Type B pancreatic cell (in vitro differentiated cells): ENCODE data around the gene TSPAN1. TPM values are rescaled to one million over a fixed set of nuclear protein-coding genes. Genes with fewer than 3 reads are reported as not detected.

ENCODE experiments used
- DNase-seq: peaks from one replicate; pipeline ENCODE4 v3.0.0; 2021; ENCODE audit warnings: mixed read lengths; ENCODE audit not compliant: unreplicated experiment; ENCODE audit errors: extremely low spot score
- H3K27ac Mint-ChIP-seq: 2 replicates; pipeline ENCODE4 v1.8.0; 2021; ENCODE audit warnings: mild to moderate bottlenecking, mixed read lengths
- H3K27me3 Mint-ChIP-seq: 2 replicates; pipeline ENCODE4 v1.8.0; 2021; ENCODE audit warnings: mixed read lengths
- H3K36me3 Mint-ChIP-seq: 2 replicates; pipeline ENCODE4 v1.8.0; 2021; ENCODE audit warnings: mixed read lengths
- H3K4me1 Mint-ChIP-seq: one replicate; pipeline ENCODE4 v1.8.0; 2021; ENCODE audit warnings: mixed read lengths; ENCODE audit not compliant: unreplicated experiment
- H3K4me3 Mint-ChIP-seq: 2 replicates; pipeline ENCODE4 v1.8.0; 2021; ENCODE audit warnings: mild to moderate bottlenecking, mixed read lengths
- H3K9me3 Mint-ChIP-seq: 2 replicates; pipeline ENCODE4 v1.8.0; 2021; ENCODE audit warnings: mixed read lengths
- total RNA-seq: library from RNA; stranded (reverse); gene quantifications from 2 replicates; pipeline ENCODE4 v1.2.1, GENCODE V29; 2021; ENCODE audit warnings: low replicate concordance
- TF ChIP-seq, protein P1 (sequence below): fragments of 200-600 bp; sonication (generic); conservative IDR thresholded peaks from 2 replicates; pipeline ENCODE4 v1.5.0; 2021; ENCODE audit warnings: antibody characterized with exemption, mild to moderate bottlenecking

Gene TSPAN1
- total RNA-seq, 1 donor from 2014 or later: 27.6 TPM

DNA sequence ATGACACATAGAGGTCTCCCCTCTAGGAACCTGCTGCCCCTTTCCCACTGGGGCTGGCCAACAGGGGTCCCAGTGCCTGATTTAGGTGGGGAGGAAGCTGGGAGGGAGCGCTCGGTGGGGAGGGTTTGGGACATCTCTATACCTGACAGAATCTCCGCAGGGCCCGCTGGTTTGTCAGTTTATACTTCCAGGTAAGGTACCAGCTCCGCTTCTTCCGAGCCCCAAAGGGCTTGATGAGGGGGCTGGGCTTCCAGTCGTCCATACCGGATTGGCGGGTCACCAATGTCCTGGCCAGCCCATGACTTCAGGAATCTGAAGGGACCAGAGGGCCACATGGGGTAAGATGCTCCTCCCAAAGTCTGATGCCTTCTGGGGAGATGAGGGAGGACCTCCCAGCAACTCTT is 22.7 kb downstream of the TSPAN1 start:
- Mint-ChIP-seq H3K4me1 (peaks cover 5% of the 10 kb centered on the region), H3K27me3 (no peaks in the 10 kb centered on the region), H3K4me3 (peak overlapping the region; percentile 87), H3K9me3 (no peaks in the 10 kb centered on the region), H3K36me3 (peaks cover 7% of the 10 kb centered on the region), H3K27ac (no peak overlapping the region)
- no peak for DNase-seq
- TF ChIP-seq, protein P1, sequence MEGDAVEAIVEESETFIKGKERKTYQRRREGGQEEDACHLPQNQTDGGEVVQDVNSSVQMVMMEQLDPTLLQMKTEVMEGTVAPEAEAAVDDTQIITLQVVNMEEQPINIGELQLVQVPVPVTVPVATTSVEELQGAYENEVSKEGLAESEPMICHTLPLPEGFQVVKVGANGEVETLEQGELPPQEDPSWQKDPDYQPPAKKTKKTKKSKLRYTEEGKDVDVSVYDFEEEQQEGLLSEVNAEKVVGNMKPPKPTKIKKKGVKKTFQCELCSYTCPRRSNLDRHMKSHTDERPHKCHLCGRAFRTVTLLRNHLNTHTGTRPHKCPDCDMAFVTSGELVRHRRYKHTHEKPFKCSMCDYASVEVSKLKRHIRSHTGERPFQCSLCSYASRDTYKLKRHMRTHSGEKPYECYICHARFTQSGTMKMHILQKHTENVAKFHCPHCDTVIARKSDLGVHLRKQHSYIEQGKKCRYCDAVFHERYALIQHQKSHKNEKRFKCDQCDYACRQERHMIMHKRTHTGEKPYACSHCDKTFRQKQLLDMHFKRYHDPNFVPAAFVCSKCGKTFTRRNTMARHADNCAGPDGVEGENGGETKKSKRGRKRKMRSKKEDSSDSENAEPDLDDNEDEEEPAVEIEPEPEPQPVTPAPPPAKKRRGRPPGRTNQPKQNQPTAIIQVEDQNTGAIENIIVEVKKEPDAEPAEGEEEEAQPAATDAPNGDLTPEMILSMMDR: no peak

DNA sequence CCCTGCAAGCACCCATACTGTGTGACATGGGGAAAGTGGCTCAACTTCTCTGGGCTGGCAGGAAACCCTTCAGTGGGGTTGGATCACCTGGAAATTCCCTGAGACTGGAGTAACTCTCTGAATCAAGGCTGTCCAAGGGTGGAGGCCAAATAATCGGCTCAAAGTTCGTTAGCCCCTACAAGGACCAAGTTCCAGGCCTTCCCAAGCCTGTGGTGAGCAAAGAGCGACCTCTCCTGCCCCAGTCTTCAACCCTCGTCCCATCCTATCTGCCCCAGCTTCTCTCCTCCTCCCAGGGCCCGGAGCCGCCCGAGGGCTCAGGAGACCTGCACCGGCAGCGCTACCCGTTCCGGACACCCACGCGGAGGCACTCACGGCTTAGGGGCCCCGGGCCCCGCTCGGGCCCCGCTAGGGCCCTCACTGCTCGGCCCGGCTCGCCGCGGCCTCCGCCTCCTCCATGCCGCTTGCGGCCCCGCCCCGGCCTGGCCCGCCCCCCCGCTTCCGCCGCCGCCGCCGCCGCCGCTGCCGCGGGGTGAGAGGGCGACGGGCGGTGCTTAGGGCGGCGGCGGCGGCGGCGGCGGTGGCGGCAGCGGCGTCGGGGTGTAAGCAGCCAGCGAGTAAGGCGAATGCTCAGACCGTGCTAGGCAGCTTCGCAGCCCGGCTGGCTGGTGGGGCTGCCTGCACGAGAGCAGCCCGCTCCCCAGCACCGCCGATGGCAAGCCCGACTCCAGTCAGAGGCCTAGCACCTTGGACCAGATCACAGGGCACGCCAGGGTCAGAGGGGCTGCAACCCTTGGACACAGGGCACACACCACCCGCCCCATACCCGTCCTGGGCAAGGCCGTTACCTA is 23.3 kb downstream of the TSPAN1 start, which contains the start of gene POMGNT1:
Gene POMGNT1 (minus strand): TSS at position 471 of the 848 bp plus-strand sequence. CDS start 613 bp downstream, outside the sequence.
- peak; percentile 80 for DNase-seq
- peak within 1 kb of the TSS; percentile 87 for H3K4me3 Mint-ChIP-seq
- no peaks in the 10 kb centered on the region for H3K27me3 Mint-ChIP-seq
- no peaks in the 10 kb centered on the region for H3K9me3 Mint-ChIP-seq
- H3K4me1 Mint-ChIP-seq: peaks cover 11% of the 10 kb centered on the region
- TF ChIP-seq, protein P1: no peak
- H3K27ac Mint-ChIP-seq: peak within 1 kb of the TSS; percentile 68
- H3K36me3 Mint-ChIP-seq: peaks cover 7% of the 10 kb centered on the region

DNA sequence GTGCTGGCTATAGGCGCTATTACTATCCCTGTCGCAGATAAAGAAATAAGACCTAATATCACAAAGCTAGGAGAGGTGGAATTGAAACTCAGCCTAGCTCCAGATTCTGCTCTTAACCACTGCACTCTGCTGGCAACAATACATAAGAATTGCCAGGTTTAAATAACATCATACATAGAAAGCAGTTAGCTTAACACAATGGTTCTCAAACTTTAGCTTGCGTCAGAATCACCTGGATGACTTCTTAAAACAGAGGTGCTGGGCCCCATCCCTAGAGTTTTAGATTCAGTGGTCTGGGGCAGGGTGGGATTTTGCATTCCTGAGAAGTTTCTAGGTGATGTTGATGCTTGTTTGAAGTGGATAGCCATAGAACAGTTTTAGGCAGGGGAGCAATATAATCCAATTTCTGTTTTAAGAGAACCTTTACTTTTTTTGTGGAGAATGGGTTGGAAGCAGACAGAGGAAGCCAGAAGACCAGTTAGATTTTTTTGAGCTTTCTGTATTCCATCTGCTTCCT is 24.4 kb downstream of the TSPAN1 start:
- Mint-ChIP-seq H3K9me3 (no peaks in the 10 kb centered on the region), H3K4me1 (peaks cover 19% of the 10 kb centered on the region), H3K36me3 (peaks cover 7% of the 10 kb centered on the region), H3K27me3 (peaks cover 7% of the 10 kb centered on the region), H3K27ac (peak overlapping the region; percentile 68), H3K4me3 (peak overlapping the region; percentile 87)
- TF ChIP-seq, protein P1: no peak
- no peak for DNase-seq

DNA sequence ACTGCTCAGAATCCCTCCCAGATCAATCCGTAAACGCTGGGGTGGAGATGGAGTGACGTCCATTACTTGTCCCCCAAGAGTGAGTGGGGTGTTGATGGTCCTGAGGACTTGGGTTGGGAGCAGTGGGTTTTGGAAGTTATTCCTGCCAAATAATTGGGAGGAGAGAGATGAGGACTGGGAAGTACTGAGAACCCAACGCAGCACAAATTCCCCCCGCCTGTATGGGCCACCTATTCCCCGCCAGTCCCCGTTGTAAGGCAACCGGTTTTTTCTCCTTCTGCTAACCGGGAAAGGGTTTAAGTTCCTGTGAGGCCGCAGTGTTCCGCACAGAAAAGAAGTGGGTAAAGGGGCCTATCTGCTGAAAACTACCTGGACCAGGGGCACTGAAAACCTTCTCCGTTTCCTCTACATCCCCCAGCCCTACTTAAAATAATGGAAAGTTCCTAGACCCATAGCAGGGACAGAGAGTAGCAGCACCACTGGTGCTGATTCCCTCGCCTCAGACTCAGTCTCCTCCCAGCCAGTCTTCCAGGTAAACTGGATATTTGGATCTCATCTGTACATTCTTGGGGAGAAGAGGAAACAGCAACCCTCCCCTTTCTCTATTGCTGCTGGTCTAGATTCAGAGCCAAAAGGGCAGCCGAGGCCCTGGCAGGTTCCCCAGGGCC is 29.0 kb downstream of the TSPAN1 start:
- Mint-ChIP-seq H3K9me3 (no peaks in the 10 kb centered on the region), H3K27ac (peak overlapping the region; percentile 21), H3K4me1 (peaks cover 20% of the 10 kb centered on the region), H3K4me3 (peak overlapping the region; percentile 94), H3K27me3 (peaks cover 7% of the 10 kb centered on the region), H3K36me3 (no peaks in the 10 kb centered on the region)
- TF ChIP-seq, protein P1: no peak
- DNase-seq: no peak

DNA sequence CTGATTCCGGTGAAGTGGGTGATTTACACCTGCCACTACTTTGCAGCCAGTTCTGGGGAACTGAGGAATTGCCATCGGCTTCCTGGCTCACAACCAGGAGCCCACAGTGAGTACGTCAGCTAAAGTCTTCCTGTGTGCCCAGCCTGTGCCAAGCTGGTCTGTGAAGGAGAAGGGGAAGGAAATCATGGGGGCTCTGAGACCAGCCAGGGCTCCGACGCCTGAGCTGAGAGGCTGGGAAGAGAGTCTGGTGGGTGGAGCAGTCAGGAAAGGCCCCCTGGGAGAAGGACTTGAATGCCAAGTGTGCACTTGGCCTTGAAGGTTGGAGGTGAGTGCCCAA is 29.5 kb downstream of the TSPAN1 start:
- peaks cover 7% of the 10 kb centered on the region for H3K27me3 Mint-ChIP-seq
- peaks cover 20% of the 10 kb centered on the region for H3K4me1 Mint-ChIP-seq
- no peaks in the 10 kb centered on the region for H3K36me3 Mint-ChIP-seq
- TF ChIP-seq, protein P1: no peak
- no peak overlapping the region for H3K27ac Mint-ChIP-seq
- peak overlapping the region; percentile 94 for H3K4me3 Mint-ChIP-seq
- H3K9me3 Mint-ChIP-seq: no peaks in the 10 kb centered on the region
- no peak for DNase-seq
